SU-DHL-6 (cell line): Measurements from ENCODE around the gene MED29.

Experiments
- H2AFZ ChIP-seq: fragments of 200-600 bp; sonication (generic); 2 replicates; pipeline ENCODE4 v1.6.1; 2014; ENCODE audit warnings: low read depth, mild to moderate bottlenecking, moderate library complexity, mixed read lengths, antibody characterized with exemption, low read length; ENCODE audit not compliant: severe bottlenecking
- H3F3A ChIP-seq: fragments of 200-600 bp; shearing (Covaris generic); 2 replicates; pipeline ENCODE4 v1.6.0; 2016; ENCODE audit warnings: antibody characterized with exemption, mild to moderate bottlenecking; ENCODE audit not compliant: insufficient read depth
- H3K27ac ChIP-seq: fragments of 200-600 bp; sonication (generic); 2 replicates; pipeline ENCODE4 v1.5.1; 2016; ENCODE audit warnings: low read depth, mild to moderate bottlenecking, low read length, moderate library complexity, mixed read lengths
- H3K27me3 ChIP-seq: fragments of 200-600 bp; sonication (generic), shearing (Covaris generic); 2 replicates; pipeline ENCODE4 v1.6.0; 2014; ENCODE audit warnings: mild to moderate bottlenecking, low read length
- H3K36me3 ChIP-seq: fragments of 200-600 bp; sonication (generic); 2 replicates; pipeline ENCODE4 v1.6.1; 2014; ENCODE audit warnings: mild to moderate bottlenecking, low read length, mixed read lengths
- H3K4me2 ChIP-seq: fragments of 300-600, 200-600 bp; shearing (Covaris generic), sonication (generic); 2 replicates; pipeline ENCODE4 v1.6.0; 2014; ENCODE audit warnings: low read length, low read depth, mild to moderate bottlenecking; ENCODE audit not compliant: poor library complexity, severe bottlenecking
- H3K4me3 ChIP-seq: fragments of 200-600 bp; sonication (generic); 2 replicates; pipeline ENCODE4 v1.5.1; 2014; ENCODE audit warnings: antibody characterized with exemption, low read length, mild to moderate bottlenecking, mixed read lengths; ENCODE audit not compliant: insufficient read depth, poor library complexity, severe bottlenecking
- H3K79me2 ChIP-seq: fragments of 200-600 bp; sonication (generic); 2 replicates; pipeline ENCODE4 v1.6.1; 2014; ENCODE audit warnings: mild to moderate bottlenecking, low read length, moderate library complexity; ENCODE audit not compliant: insufficient read depth
- H3K9ac ChIP-seq: fragments of 200-600 bp; sonication (generic); 2 replicates; pipeline ENCODE4 v1.7.0; 2014; ENCODE audit warnings: mild to moderate bottlenecking, low read length
- H3K9me2 ChIP-seq: fragments of 200-600 bp; sonication (generic); replicated peaks from 2 replicates; pipeline ENCODE4 v1.6.1; 2014; ENCODE audit warnings: low read length; ENCODE audit not compliant: insufficient read depth
- H3K9me3 ChIP-seq: fragments of 200-600 bp; sonication (generic); 2 replicates; pipeline ENCODE4 v1.6.1; 2014; ENCODE audit warnings: low read length, mixed read lengths; ENCODE audit not compliant: insufficient read depth
- H4K20me1 ChIP-seq: fragments of 200-600 bp; sonication (generic); 2 replicates; pipeline ENCODE4 v1.6.1; 2014; ENCODE audit warnings: low read depth, mild to moderate bottlenecking, antibody characterized with exemption, low read length, moderate library complexity, mixed read lengths
- CTCF ChIP-seq: fragments of 200-600 bp; sonication (generic); IDR thresholded peaks from one replicate; pipeline ENCODE4 v1.5.1; 2017; ENCODE audit warnings: antibody characterized with exemption, mild to moderate bottlenecking, low read length, moderate library complexity; ENCODE audit not compliant: insufficient read depth, poor library complexity, severe bottlenecking
- EZH2phosphoT487 ChIP-seq: fragments of 200-600 bp; sonication (generic), shearing (Covaris generic); conservative IDR thresholded peaks from 2 replicates; pipeline ENCODE4 v1.6.1; 2018; ENCODE audit warnings: mild to moderate bottlenecking, antibody characterized with exemption, low read length, moderate library complexity, mixed read lengths

Gene MED29

GRCh38 chr19:39345956-39346355 is 45.2 kb upstream of the MED29 start:
- H3K4me2 ChIP-seq = no peak overlapping the region
- no peaks in the 10 kb centered on the region for H3K36me3 ChIP-seq
- H3K9me3 ChIP-seq = no peaks in the 10 kb centered on the region
- H2AFZ ChIP-seq = no peak overlapping the region
- no peaks in the 10 kb centered on the region for H4K20me1 ChIP-seq
- H3K27ac ChIP-seq = no peak overlapping the region
- H3K9ac ChIP-seq = no peak overlapping the region
- H3F3A ChIP-seq = 0 out of 2 replicates have a peak, but pooled peaks cover 3% of the 10 kb centered on the region
- TF ChIP-seq EZH2phosphoT487 = no peak
- TF ChIP-seq CTCF = peak; percentile 15
- no peaks in the 10 kb centered on the region for H3K9me2 ChIP-seq
- no peaks in the 10 kb centered on the region for H3K27me3 ChIP-seq
- no peak overlapping the region for H3K4me3 ChIP-seq
- H3K79me2 ChIP-seq = 0 out of 2 replicates have a peak, but pooled peaks cover 15% of the 10 kb centered on the region

GRCh38 chr19:39347332-39348164 is 43.6 kb upstream of the MED29 start:
- H3K9me3 ChIP-seq = no peaks in the 10 kb centered on the region
- H3K27ac ChIP-seq = no peak overlapping the region
- H3K4me2 ChIP-seq = no peak overlapping the region
- H3K9ac ChIP-seq = no peak overlapping the region
- H3K36me3 ChIP-seq = no peaks in the 10 kb centered on the region
- H3F3A ChIP-seq = 0 out of 2 replicates have a peak, but pooled peaks cover 3% of the 10 kb centered on the region
- H4K20me1 ChIP-seq = no peaks in the 10 kb centered on the region
- H3K27me3 ChIP-seq = no peaks in the 10 kb centered on the region
- no peaks in the 10 kb centered on the region for H3K9me2 ChIP-seq
- no peak overlapping the region for H2AFZ ChIP-seq
- 0 out of 2 replicates have a peak, but pooled peaks cover 15% of the 10 kb centered on the region for H3K79me2 ChIP-seq
- H3K4me3 ChIP-seq = no peak overlapping the region
- no peak for TF ChIP-seq EZH2phosphoT487
- TF ChIP-seq CTCF = no peak

GRCh38 chr19:39349326-39349725 is 41.9 kb upstream of the MED29 start:
- Histone ChIP-seq H3K9me2 (no peaks in the 10 kb centered on the region), H3F3A (no peaks in the 10 kb centered on the region), H2AFZ (no peak overlapping the region), H3K4me2 (no peak overlapping the region), H3K27ac (no peak overlapping the region), H3K9me3 (no peaks in the 10 kb centered on the region), H3K4me3 (no peak overlapping the region), H3K9ac (no peak overlapping the region), H3K79me2 (0 out of 2 replicates have a peak, but pooled peaks cover 3% of the 10 kb centered on the region), H4K20me1 (no peaks in the 10 kb centered on the region), H3K36me3 (no peaks in the 10 kb centered on the region), H3K27me3 (no peaks in the 10 kb centered on the region)
- TF ChIP-seq EZH2phosphoT487 (no peak), CTCF (no peak)
